ENCODE results near the gene GLOD5. TPM values are rescaled to one million over a fixed set of nuclear protein-coding genes. Genes with fewer than 3 reads are reported as not detected.

Gene GLOD5
- total RNA-seq, 2 experiments from 2014 or later: not detected

- DNase-seq (ENCODE audit: low spot score): peak; percentile 80
- POLR2A ChIA-PET: interaction anchor here (0.7 to 1.5 kb wide), 3 partner anchors 26 to 154 kb away, joined by 3 to 4 read pairs (median 3); no protein-coding TSS in a partner anchor
- Histone ChIP-seq H4K20me1 (ENCODE audit: insufficient read depth, low read length) (no peaks in the 10 kb centered on the region), H3K27ac (ENCODE audit: low read depth, low read length, poor library complexity, severe bottlenecking) (peak overlapping the region; percentile 86), H3K4me2 (ENCODE audit: low read length) (peak overlapping the region; percentile 97), H3K9me3 (ENCODE audit: low read length) (no peaks in the 10 kb centered on the region), H3K36me3 (ENCODE audit: insufficient read depth, low read length) (peaks cover 14% of the 10 kb centered on the region), H3K79me2 (ENCODE audit: insufficient read depth, low read depth, low read length) (peaks cover 8% of the 10 kb centered on the region; the same call in 1 of the 2 replicates), H3K4me3 (ENCODE audit: low read depth, low read length, poor library complexity, severe bottlenecking) (peak overlapping the region; percentile 77), H3K4me1 (ENCODE audit: insufficient read depth, low read length, poor library complexity, severe bottlenecking) (peaks cover 18% of the 10 kb centered on the region), H3K9me2 (ENCODE audit: insufficient read depth, low read length) (no peaks in the 10 kb centered on the region), H2AFZ (ENCODE audit: low read length) (peak overlapping the region; percentile 64; the same call in 1 of the 2 replicates)
- TF ChIP-seq CTCF (conservative IDR thresholded peaks at IDR 0.05; ENCODE audit: low read length): no peak
- TF ChIP-seq EZH2phosphoT487 (IDR thresholded peaks at IDR 0.05; ENCODE audit: borderline replicate concordance, low read depth, low read length): no peak
- BruUV-seq (replicated peaks): no TSS peak
- intact Hi-C loops (cut with micrococcal nuclease; ENCODE audit: unreplicated experiment): loop anchor here (5.0 to 10.0 kb wide), 2 partner anchors 65 to 93 kb away; partner anchors contain the start of genes PQBP1 and TIMM17B
- CTCF ChIA-PET (ENCODE audit: unreplicated experiment): interaction anchor here (0.5 to 1.0 kb wide), 3 partner anchors 10 to 241 kb away, joined by 3 read pairs; partner anchors contain the start of gene TFE3
These were observed 40.8 kb downstream of the GLOD5 start for GRCh38 chrX:48802089-48802904.

- TF ChIP-seq EZH2phosphoT487 (IDR thresholded peaks at IDR 0.05; ENCODE audit: borderline replicate concordance, low read depth, low read length) (no peak), CTCF (conservative IDR thresholded peaks at IDR 0.05; ENCODE audit: low read length) (no peak)
- Histone ChIP-seq H4K20me1 (ENCODE audit: insufficient read depth, low read length) (no peaks in the 10 kb centered on the region), H3K9me3 (ENCODE audit: low read length) (no peaks in the 10 kb centered on the region), H3K4me2 (ENCODE audit: low read length) (peak overlapping the region; percentile 97), H2AFZ (ENCODE audit: low read length) (peak overlapping the region; percentile 64; the same call in 1 of the 2 replicates), H3K79me2 (ENCODE audit: insufficient read depth, low read depth, low read length) (peaks cover 8% of the 10 kb centered on the region; the same call in 1 of the 2 replicates), H3K9me2 (ENCODE audit: insufficient read depth, low read length) (no peaks in the 10 kb centered on the region), H3K4me1 (ENCODE audit: insufficient read depth, low read length, poor library complexity, severe bottlenecking) (peaks cover 18% of the 10 kb centered on the region), H3K36me3 (ENCODE audit: insufficient read depth, low read length) (peaks cover 14% of the 10 kb centered on the region), H3K4me3 (ENCODE audit: low read depth, low read length, poor library complexity, severe bottlenecking) (peak overlapping the region; percentile 77), H3K27ac (ENCODE audit: low read depth, low read length, poor library complexity, severe bottlenecking) (peak overlapping the region; percentile 86)
- no peak for DNase-seq (ENCODE audit: low spot score)
- TSS peak; percentile 54 for BruUV-seq (replicated peaks)
- POLR2A ChIA-PET: no interaction called here
- CTCF ChIA-PET (ENCODE audit: unreplicated experiment): no interaction called here
- intact Hi-C loops (cut with micrococcal nuclease; ENCODE audit: unreplicated experiment): loop anchor here (5.0 to 10.0 kb wide), 2 partner anchors 66 to 92 kb away; partner anchors contain the start of genes PQBP1 and TIMM17B
These were observed 41.3 kb downstream of the GLOD5 start for GRCh38 chrX:48802905-48803200.

Data from OCI-LY7 (cell line).